Endothelial cell of umbilical vein (primary cell): Measurements from ENCODE around the gene RPP38. TPM values are rescaled to one million over a fixed set of nuclear protein-coding genes. Genes with fewer than 3 reads are reported as not detected.

Experiments
- BruUV-seq: library from RNA; stranded (reverse); fragments of 400-500 nt; replicated peaks from 2 replicates; lab custom pipeline; 2021; lab: Mats Ljungman, UMichigan
- CTCF ChIA-PET: fragments of 300-600, 350-600 bp; sonication (Branson Sonifier 250); formaldehyde crosslinking; loops from one replicate; lab custom pipeline; 2021; ENCODE audit warnings: antibody characterized with exemption, inconsistent platforms; lab: Charles Lee
- POLR2A ChIA-PET: fragments of 300-600, 350-600 bp; sonication (Branson Sonifier 250); formaldehyde crosslinking; loops from one replicate; lab custom pipeline; 2021; ENCODE audit warnings: antibody characterized with exemption, inconsistent platforms; lab: Charles Lee
- DNase-seq: peaks from one replicate; pipeline ENCODE4 v3.0.0-alpha.2; 2011; ENCODE audit warnings: low read depth, low spot score
- FAIRE-seq: peaks from 2 replicates; lab custom pipeline; 2011; peaks lifted over from hg19 to GRCh38; lab: Jason Lieb, UNC
- H2AFZ ChIP-seq: 2 replicates; pipeline ENCODE4 v1.6.0; 2012; ENCODE audit warnings: low read depth, low read length, control low read depth, inconsistent platforms
- H3K27ac ChIP-seq: 2 replicates; pipeline ENCODE4 v1.5.1; 2011; ENCODE audit warnings: low read depth, mild to moderate bottlenecking, control low read depth, low read length, moderate library complexity; ENCODE audit not compliant: insufficient read depth
- H3K27me3 ChIP-seq, 2 experiments: 2 replicates each; pipeline versions ENCODE4 v1.6.0 to v1.6.1; 2011; ENCODE audit warnings: low read length in 2 of 2, mixed read lengths in 1 of 2; ENCODE audit not compliant: control insufficient read depth in 2 of 2, insufficient read depth in 2 of 2
- H3K36me3 ChIP-seq, 2 experiments: 2 replicates in 1 of 2; 3 replicates in 1 of 2; pipeline ENCODE4 v1.5.1; 2011; ENCODE audit warnings: low read length in 2 of 2, mild to moderate bottlenecking in 1 of 2, moderate library complexity in 1 of 2; ENCODE audit not compliant: control insufficient read depth in 2 of 2, insufficient read depth in 2 of 2; ENCODE audit errors: extremely low read depth in 1 of 2
- H3K4me1 ChIP-seq: 3 replicates; pipeline ENCODE4 v1.5.1; 2011; ENCODE audit warnings: mild to moderate bottlenecking, low read length; ENCODE audit not compliant: control insufficient read depth, insufficient read depth; ENCODE audit errors: extremely low read depth
- H3K4me2 ChIP-seq: 2 replicates; pipeline ENCODE4 v1.6.1; 2011; ENCODE audit warnings: low read length, control low read depth, mixed read lengths; ENCODE audit not compliant: insufficient read depth
- H3K4me3 ChIP-seq, 3 experiments: fragments of 200-600 bp in 1 of 3; sonication (generic), shearing (Covaris generic) in 1 of 3; replicated peaks in 1 of 3; 2 replicates each; pipeline ENCODE4 v1.5.1; 2011 to 2016; ENCODE audit warnings: control low read depth in 3 of 3, low read length in 3 of 3, mild to moderate bottlenecking in 2 of 3, inconsistent platforms in 1 of 3, low read depth in 1 of 3, moderate library complexity in 1 of 3; ENCODE audit not compliant: insufficient read depth in 1 of 3
- H3K79me2 ChIP-seq: 2 replicates; pipeline ENCODE4 v1.6.0; 2012; ENCODE audit warnings: low read length, inconsistent platforms; ENCODE audit not compliant: control insufficient read depth, insufficient read depth
- H3K9ac ChIP-seq: replicated peaks from 2 replicates; pipeline ENCODE3; 2011; ENCODE audit warnings: low read length, control low read depth; ENCODE audit not compliant: insufficient read depth; ENCODE audit errors: extremely low read depth
- H3K9me1 ChIP-seq: replicated peaks from 3 replicates; pipeline ENCODE4 v1.6.0; 2011; ENCODE audit warnings: mild to moderate bottlenecking, low read length; ENCODE audit not compliant: control insufficient read depth, insufficient read depth; ENCODE audit errors: extremely low read depth
- H3K9me3 ChIP-seq: replicated peaks from 2 replicates; pipeline ENCODE4 v1.5.1; 2012; ENCODE audit warnings: low read length, inconsistent platforms; ENCODE audit not compliant: control insufficient read depth, insufficient read depth
- H4K20me1 ChIP-seq: replicated peaks from 2 replicates; pipeline ENCODE3; 2011; ENCODE audit warnings: mild to moderate bottlenecking, low read length; ENCODE audit not compliant: control insufficient read depth, insufficient read depth; ENCODE audit errors: extremely low read depth
- EZH2 ChIP-seq: IDR thresholded peaks from 2 replicates; pipeline ENCODE4 v1.6.1; 2012; ENCODE audit warnings: borderline replicate concordance, low read depth, mild to moderate bottlenecking, moderate library complexity, low read length, inconsistent platforms; ENCODE audit not compliant: severe bottlenecking
- FOS ChIP-seq: IDR thresholded peaks from 2 replicates; pipeline ENCODE4 v1.6.1; 2011; ENCODE audit warnings: mild to moderate bottlenecking, low read length, moderate library complexity, borderline replicate concordance; ENCODE audit not compliant: insufficient read depth
- GATA2 ChIP-seq: IDR thresholded peaks from 2 replicates; pipeline ENCODE4 v1.7.0; 2011; ENCODE audit warnings: low read depth, mild to moderate bottlenecking, moderate library complexity, mixed read lengths, low read length; ENCODE audit not compliant: insufficient read length, insufficient read depth
- JUN ChIP-seq: IDR thresholded peaks from 2 replicates; pipeline ENCODE4 v1.6.1; 2011; ENCODE audit warnings: borderline replicate concordance, low read depth; ENCODE audit not compliant: insufficient read length, insufficient read depth
- MYC ChIP-seq: IDR thresholded peaks from one replicate; pipeline ENCODE4 v1.6.1; 2011; ENCODE audit warnings: mild to moderate bottlenecking, low read depth, low read length
- POLR2A ChIP-seq: IDR thresholded peaks from 2 replicates; pipeline ENCODE4 v1.6.1; 2012; ENCODE audit warnings: low read depth, mild to moderate bottlenecking, control low read depth, low read length
- POLR2AphosphoS5 ChIP-seq: IDR thresholded peaks from 2 replicates; pipeline ENCODE4 v1.6.1; 2012; ENCODE audit warnings: low read depth, mild to moderate bottlenecking, control low read depth, low read length, moderate library complexity; ENCODE audit not compliant: insufficient read depth
- dilution Hi-C: fragments of 300-500 bp; cut with MboI; formaldehyde crosslinking; loops from one replicate; pipeline ENCODE4 v1.15.0; 2019; ENCODE audit warnings: low sequenced_read_pairs; ENCODE audit not compliant: extremely low pct_ligation_motif_present
- intact Hi-C: fragments of 100-400 bp; cut with micrococcal nuclease; formaldehyde crosslinking; loops from one replicate; pipeline ENCODE4 v1.10.0; 2022
- polyA plus RNA-seq, 4 experiments: library from polyadenylated mRNA; depleted of rRNA in 3 of 4; stranded (reverse) in 3 of 4; unstranded in 1 of 4; fragments of >200 nt; gene quantifications; 2 replicates each; pipeline versions ENCODE4 v1.2.1 to v1.2.3, GENCODE V29; 2011 to 2012; ENCODE audit warnings: missing spikeins in 1 of 4
- total RNA-seq: library from RNA; stranded (reverse); gene quantifications from 2 replicates; pipeline ENCODE4 v1.2.3, GENCODE V29; 2021
- TF ChIP-seq, protein P1 (sequence below): IDR thresholded peaks from 2 replicates; pipeline ENCODE4 v1.6.1; 2011; ENCODE audit not compliant: insufficient read depth, insufficient read length
- TF ChIP-seq, protein P2 (sequence below), 2 donors: IDR thresholded peaks; 1 replicate in 1 of 2; 2 replicates in 1 of 2; pipeline ENCODE4 v1.5.1; 2011; ENCODE audit warnings: low read length in 2 of 2, mild to moderate bottlenecking in 2 of 2, moderate library complexity in 2 of 2, control low read depth in 1 of 2, inconsistent platforms in 1 of 2, low read depth in 1 of 2; ENCODE audit not compliant: insufficient read depth in 1 of 2; ENCODE audit errors: extremely low read depth in 1 of 2

The RPP38 gene
- total and polyA plus RNA-seq, 2 donors (not counting 3 experiments of a cell fraction or from before 2014, with no cell fraction given): 9.0 to 10.6 TPM

DNA sequence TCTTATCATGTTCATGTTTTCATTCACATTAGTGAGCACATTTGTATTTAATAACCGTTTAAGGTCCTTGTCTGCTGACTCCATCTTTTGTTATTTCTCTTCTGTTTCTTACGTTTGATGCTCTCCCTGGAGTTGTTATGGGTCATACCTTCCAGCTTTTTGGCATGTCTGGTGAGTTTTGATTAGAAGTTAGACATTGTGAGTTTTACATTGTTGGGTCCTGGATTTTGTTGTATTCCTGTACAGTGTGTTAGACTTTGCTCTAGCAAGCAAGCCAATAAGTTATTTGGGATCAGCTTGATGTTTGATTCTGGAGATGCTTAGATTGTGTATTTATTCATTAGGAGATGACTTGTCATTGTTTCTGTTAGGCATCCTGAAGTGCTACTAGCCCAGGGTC, 36.5 kb upstream of the RPP38 start:
- Histone ChIP-seq H3K9ac (no peak overlapping the region), H3K9me1 (no peaks in the 10 kb centered on the region), H3K27ac (no peak overlapping the region), H3K4me1 (no peaks in the 10 kb centered on the region), H3K4me2 (no peak overlapping the region), H3K79me2 (no peaks in the 10 kb centered on the region), H4K20me1 (no peaks in the 10 kb centered on the region), H3K9me3 (no peaks in the 10 kb centered on the region), H3K27me3 (peaks cover 4 to 22% of the 10 kb centered on the region in 2 experiments), H3K4me3 (no peak overlapping the region), H3K36me3 (no peaks in the 10 kb centered on the region), H2AFZ (no peak overlapping the region)
- intact Hi-C loops: no loop called here
- ChIA-PET POLR2A (no interaction called here), CTCF (interaction anchor here (0.8 kb wide), 1 partner anchor 21 kb away, joined by 3 read pairs; no protein-coding TSS in a partner anchor)
- FAIRE-seq (no peak), DNase-seq (no peak)
- TF ChIP-seq POLR2AphosphoS5: no peak
- TF ChIP-seq, protein P1, sequence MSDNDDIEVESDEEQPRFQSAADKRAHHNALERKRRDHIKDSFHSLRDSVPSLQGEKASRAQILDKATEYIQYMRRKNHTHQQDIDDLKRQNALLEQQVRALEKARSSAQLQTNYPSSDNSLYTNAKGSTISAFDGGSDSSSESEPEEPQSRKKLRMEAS: no peak
- no peak for TF ChIP-seq POLR2A
- TF ChIP-seq GATA2: no peak
- no peak for TF ChIP-seq JUN
- TF ChIP-seq EZH2: no peak
- TF ChIP-seq, protein P2, sequence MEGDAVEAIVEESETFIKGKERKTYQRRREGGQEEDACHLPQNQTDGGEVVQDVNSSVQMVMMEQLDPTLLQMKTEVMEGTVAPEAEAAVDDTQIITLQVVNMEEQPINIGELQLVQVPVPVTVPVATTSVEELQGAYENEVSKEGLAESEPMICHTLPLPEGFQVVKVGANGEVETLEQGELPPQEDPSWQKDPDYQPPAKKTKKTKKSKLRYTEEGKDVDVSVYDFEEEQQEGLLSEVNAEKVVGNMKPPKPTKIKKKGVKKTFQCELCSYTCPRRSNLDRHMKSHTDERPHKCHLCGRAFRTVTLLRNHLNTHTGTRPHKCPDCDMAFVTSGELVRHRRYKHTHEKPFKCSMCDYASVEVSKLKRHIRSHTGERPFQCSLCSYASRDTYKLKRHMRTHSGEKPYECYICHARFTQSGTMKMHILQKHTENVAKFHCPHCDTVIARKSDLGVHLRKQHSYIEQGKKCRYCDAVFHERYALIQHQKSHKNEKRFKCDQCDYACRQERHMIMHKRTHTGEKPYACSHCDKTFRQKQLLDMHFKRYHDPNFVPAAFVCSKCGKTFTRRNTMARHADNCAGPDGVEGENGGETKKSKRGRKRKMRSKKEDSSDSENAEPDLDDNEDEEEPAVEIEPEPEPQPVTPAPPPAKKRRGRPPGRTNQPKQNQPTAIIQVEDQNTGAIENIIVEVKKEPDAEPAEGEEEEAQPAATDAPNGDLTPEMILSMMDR (IDR thresholded peaks at IDR 0.05; ENCODE audit: extremely low read depth in 1 of 2, insufficient read depth in 1 of 2, low read depth in 1 of 2, low read length in 2 of 2): no peak
- TF ChIP-seq MYC: no peak
- TF ChIP-seq FOS: no peak
- dilution Hi-C loops: no loop called here
- no TSS peak for BruUV-seq
